ENCODE results near the gene UNC79.

Gene UNC79

DNA sequence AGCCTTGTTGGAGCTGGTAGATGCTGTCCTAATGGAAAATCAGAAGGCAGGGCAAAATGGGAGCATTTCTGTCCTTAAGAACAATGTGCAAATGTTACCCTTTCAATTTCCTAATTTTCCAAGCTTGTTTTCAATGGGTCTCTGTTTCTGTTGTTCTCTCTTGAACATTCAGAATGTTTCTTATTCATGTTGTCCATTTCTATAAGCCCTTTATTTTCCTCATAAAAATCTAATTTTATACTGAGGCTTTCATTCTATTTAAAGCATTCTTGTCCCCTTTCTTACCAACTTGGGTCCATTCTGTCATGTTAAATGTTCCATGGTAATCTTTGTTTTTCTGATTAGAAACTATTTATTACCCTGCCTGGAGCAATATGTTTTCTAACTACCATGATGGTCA, 232.6 kb downstream of the UNC79 start:
- H4K91ac ChIP-seq (ENCODE audit: low read depth, low read length, poor library complexity) = no peak overlapping the region
- H3K27ac ChIP-seq (replicated peaks; ENCODE audit: low read length) = no peak overlapping the region
- no peak overlapping the region for H2BK120ac ChIP-seq (ENCODE audit: low read depth, low read length)
- DNase-seq (ENCODE audit: low spot score) = no peak
- no peaks in the 10 kb centered on the region for H3K79me1 ChIP-seq (ENCODE audit: low read depth, low read length)
- H3K27me3 ChIP-seq (ENCODE audit: control insufficient read depth in 3 of 3, insufficient read depth in 3 of 3, low read depth in 1 of 3, low read length in 3 of 3) = no peaks in the 10 kb centered on the region
- H3K36me3 ChIP-seq (replicated peaks in 1 of 2; ENCODE audit: control insufficient read depth in 2 of 2, insufficient read depth in 2 of 2, low read length in 2 of 2) = no peaks in the 10 kb centered on the region
- H2BK5ac ChIP-seq (ENCODE audit: low read length) = no peak overlapping the region
- H2AK5ac ChIP-seq (ENCODE audit: low read depth, low read length) = no peak overlapping the region
- no peak overlapping the region for H2BK15ac ChIP-seq (ENCODE audit: low read length)
- H3K4me3 ChIP-seq (ENCODE audit: low read length in 2 of 2) = no peak overlapping the region
- H3K9ac ChIP-seq (ENCODE audit: low read depth, low read length, poor library complexity) = no peak overlapping the region
- no peak overlapping the region for H3K4ac ChIP-seq (ENCODE audit: low read length)
- peaks cover 3 to 7% of the 10 kb centered on the region in 2 donors for H3K9me3 ChIP-seq (replicated peaks in 1 of 2; ENCODE audit: control insufficient read depth in 2 of 2, insufficient read depth in 1 of 2, low read depth in 1 of 2, low read length in 2 of 2)
- no peak overlapping the region for H4K8ac ChIP-seq (ENCODE audit: low read depth, low read length)
- H3K4me2 ChIP-seq (ENCODE audit: insufficient read depth, low read length, poor library complexity, severe bottlenecking) = no peak overlapping the region
- no peaks in the 10 kb centered on the region for H3K4me1 ChIP-seq (ENCODE audit: control insufficient read depth in 2 of 2, insufficient read depth in 1 of 2, low read depth in 1 of 2, low read length in 2 of 2)
- no peak overlapping the region for H2AFZ ChIP-seq (ENCODE audit: low read length)
- no peak overlapping the region for H3K23ac ChIP-seq (ENCODE audit: low read depth, low read length, poor library complexity)
- H3K18ac ChIP-seq (ENCODE audit: low read length) = no peak overlapping the region
- no peak overlapping the region for H3K14ac ChIP-seq (ENCODE audit: low read length)
- no peak overlapping the region for H2BK12ac ChIP-seq (ENCODE audit: low read length)

- H2BK15ac ChIP-seq (ENCODE audit: low read length) = no peak overlapping the region
- no peak overlapping the region for H2AFZ ChIP-seq (ENCODE audit: low read length)
- no peaks in the 10 kb centered on the region for H3K27me3 ChIP-seq (ENCODE audit: control insufficient read depth in 3 of 3, insufficient read depth in 3 of 3, low read depth in 1 of 3, low read length in 3 of 3)
- peaks cover 5 to 7% of the 10 kb centered on the region in 2 donors for H3K9me3 ChIP-seq (replicated peaks in 1 of 2; ENCODE audit: control insufficient read depth in 2 of 2, insufficient read depth in 1 of 2, low read depth in 1 of 2, low read length in 2 of 2)
- no peak overlapping the region for H3K4ac ChIP-seq (ENCODE audit: low read length)
- H3K36me3 ChIP-seq (replicated peaks in 1 of 2; ENCODE audit: control insufficient read depth in 2 of 2, insufficient read depth in 2 of 2, low read length in 2 of 2) = no peaks in the 10 kb centered on the region
- H4K8ac ChIP-seq (ENCODE audit: low read depth, low read length) = no peak overlapping the region
- H3K27ac ChIP-seq (replicated peaks; ENCODE audit: low read length) = no peak overlapping the region
- no peak overlapping the region for H3K18ac ChIP-seq (ENCODE audit: low read length)
- H4K91ac ChIP-seq (ENCODE audit: low read depth, low read length, poor library complexity) = no peak overlapping the region
- no peak overlapping the region for H3K4me3 ChIP-seq (ENCODE audit: low read length in 2 of 2)
- H3K4me1 ChIP-seq (ENCODE audit: control insufficient read depth in 2 of 2, insufficient read depth in 1 of 2, low read depth in 1 of 2, low read length in 2 of 2) = no peaks in the 10 kb centered on the region
- H2BK5ac ChIP-seq (ENCODE audit: low read length) = no peak overlapping the region
- H2AK5ac ChIP-seq (ENCODE audit: low read depth, low read length) = no peak overlapping the region
- no peak overlapping the region for H2BK12ac ChIP-seq (ENCODE audit: low read length)
- H3K23ac ChIP-seq (ENCODE audit: low read depth, low read length, poor library complexity) = no peak overlapping the region
- no peak overlapping the region for H3K4me2 ChIP-seq (ENCODE audit: insufficient read depth, low read length, poor library complexity, severe bottlenecking)
- no peaks in the 10 kb centered on the region for H3K79me1 ChIP-seq (ENCODE audit: low read depth, low read length)
- no peak overlapping the region for H3K14ac ChIP-seq (ENCODE audit: low read length)
- no peak overlapping the region for H2BK120ac ChIP-seq (ENCODE audit: low read depth, low read length)
- no peak overlapping the region for H3K9ac ChIP-seq (ENCODE audit: low read depth, low read length, poor library complexity)
- no peak for DNase-seq (ENCODE audit: low spot score)
Measured at GRCh38 chr14:93665169-93665568, 234.4 kb downstream of the UNC79 start.

DNA sequence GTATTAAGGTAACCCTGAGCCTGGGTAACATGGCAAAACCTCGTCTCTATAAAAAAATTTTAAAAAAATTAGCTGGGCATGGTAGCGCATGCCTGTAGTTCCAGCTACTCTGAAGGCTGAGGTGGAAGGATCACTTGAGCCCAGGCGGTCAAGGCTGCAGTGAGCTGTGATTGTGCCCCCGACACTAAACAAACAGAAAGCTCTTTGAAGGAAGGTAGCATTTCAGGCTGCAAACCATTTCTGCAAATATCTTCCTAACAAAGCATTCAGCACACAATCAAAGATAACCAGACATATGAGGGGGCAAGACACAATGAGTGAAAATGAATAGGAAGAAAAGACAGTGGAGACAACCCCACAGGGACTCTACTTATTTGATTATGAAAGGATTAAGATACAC, 238.9 kb downstream of the UNC79 start:
- H2AFZ ChIP-seq (ENCODE audit: low read length) = no peak overlapping the region
- no peak overlapping the region for H2BK15ac ChIP-seq (ENCODE audit: low read length)
- no peaks in the 10 kb centered on the region for H3K27me3 ChIP-seq (ENCODE audit: control insufficient read depth in 3 of 3, insufficient read depth in 3 of 3, low read depth in 1 of 3, low read length in 3 of 3)
- H2BK12ac ChIP-seq (ENCODE audit: low read length) = no peak overlapping the region
- WGBS, 2 donors (ENCODE audit: extremely low coverage in 2 of 2, insufficient read length in 2 of 2, insufficient replicate concordance in 1 of 2) = no CpG with 5 or more reads among the region's 4 CpGs
- H3K4me2 ChIP-seq (ENCODE audit: insufficient read depth, low read length, poor library complexity, severe bottlenecking) = no peak overlapping the region
- no peak overlapping the region for H3K9ac ChIP-seq (ENCODE audit: low read depth, low read length, poor library complexity)
- no peak overlapping the region for H3K4ac ChIP-seq (ENCODE audit: low read length)
- H3K4me3 ChIP-seq (ENCODE audit: low read length in 2 of 2) = no peak overlapping the region
- H4K91ac ChIP-seq (ENCODE audit: low read depth, low read length, poor library complexity) = no peak overlapping the region
- H3K4me1 ChIP-seq (ENCODE audit: control insufficient read depth in 2 of 2, insufficient read depth in 1 of 2, low read depth in 1 of 2, low read length in 2 of 2) = no peaks in the 10 kb centered on the region
- H3K9me3 ChIP-seq (replicated peaks in 1 of 2; ENCODE audit: control insufficient read depth in 2 of 2, insufficient read depth in 1 of 2, low read depth in 1 of 2, low read length in 2 of 2) = peaks cover 5 to 7% of the 10 kb centered on the region in 2 donors
- H3K14ac ChIP-seq (ENCODE audit: low read length) = no peak overlapping the region
- no peak for DNase-seq (ENCODE audit: low spot score)
- H3K36me3 ChIP-seq (replicated peaks in 1 of 2; ENCODE audit: control insufficient read depth in 2 of 2, insufficient read depth in 2 of 2, low read length in 2 of 2) = no peaks in the 10 kb centered on the region
- no peaks in the 10 kb centered on the region for H3K79me1 ChIP-seq (ENCODE audit: low read depth, low read length)
- no peak overlapping the region for H3K27ac ChIP-seq (replicated peaks; ENCODE audit: low read length)
- no peak overlapping the region for H2BK5ac ChIP-seq (ENCODE audit: low read length)
- no peak overlapping the region for H4K8ac ChIP-seq (ENCODE audit: low read depth, low read length)
- H2AK5ac ChIP-seq (ENCODE audit: low read depth, low read length) = no peak overlapping the region
- no peak overlapping the region for H2BK120ac ChIP-seq (ENCODE audit: low read depth, low read length)
- H3K23ac ChIP-seq (ENCODE audit: low read depth, low read length, poor library complexity) = no peak overlapping the region
- no peak overlapping the region for H3K18ac ChIP-seq (ENCODE audit: low read length)

DNA sequence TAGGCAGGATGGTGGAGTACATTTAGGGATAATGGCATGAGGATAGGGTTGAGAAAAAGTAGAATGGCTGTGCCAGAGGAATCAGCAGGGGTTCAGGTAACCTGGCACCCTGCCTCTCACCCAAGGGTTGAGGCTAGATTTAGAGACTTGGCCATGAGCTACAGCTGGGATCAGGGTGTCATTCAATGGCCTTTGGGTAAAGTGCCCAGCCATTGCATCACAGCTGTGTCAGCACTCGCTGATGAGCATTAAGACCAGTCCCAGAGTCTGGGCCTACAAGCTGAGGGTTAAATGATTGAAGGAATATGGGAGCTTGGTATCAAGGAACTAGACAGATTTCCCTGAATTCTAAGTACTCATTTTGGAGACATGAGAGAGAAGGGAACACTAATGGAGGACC, 243.6 kb downstream of the UNC79 start:
- Histone ChIP-seq H2BK5ac (ENCODE audit: low read length) (no peak overlapping the region), H3K27me3 (ENCODE audit: control insufficient read depth in 3 of 3, insufficient read depth in 3 of 3, low read depth in 1 of 3, low read length in 3 of 3) (no peaks in the 10 kb centered on the region), H3K79me1 (ENCODE audit: low read depth, low read length) (no peaks in the 10 kb centered on the region), H3K36me3 (replicated peaks in 1 of 2; ENCODE audit: control insufficient read depth in 2 of 2, insufficient read depth in 2 of 2, low read length in 2 of 2) (no peaks in the 10 kb centered on the region), H3K14ac (ENCODE audit: low read length) (no peak overlapping the region), H2AFZ (ENCODE audit: low read length) (no peak overlapping the region), H3K9me3 (replicated peaks in 1 of 2; ENCODE audit: control insufficient read depth in 2 of 2, insufficient read depth in 1 of 2, low read depth in 1 of 2, low read length in 2 of 2) (peaks cover 0 to 2% of the 10 kb centered on the region in 2 donors), H4K91ac (ENCODE audit: low read depth, low read length, poor library complexity) (no peak overlapping the region), H3K23ac (ENCODE audit: low read depth, low read length, poor library complexity) (no peak overlapping the region), H3K4ac (ENCODE audit: low read length) (no peak overlapping the region), H2BK12ac (ENCODE audit: low read length) (no peak overlapping the region), H3K4me1 (ENCODE audit: control insufficient read depth in 2 of 2, insufficient read depth in 1 of 2, low read depth in 1 of 2, low read length in 2 of 2) (no peaks in the 10 kb centered on the region), H2BK120ac (ENCODE audit: low read depth, low read length) (no peak overlapping the region), H3K4me2 (ENCODE audit: insufficient read depth, low read length, poor library complexity, severe bottlenecking) (no peak overlapping the region), H2BK15ac (ENCODE audit: low read length) (no peak overlapping the region), H3K27ac (replicated peaks; ENCODE audit: low read length) (no peak overlapping the region), H3K4me3 (ENCODE audit: low read length in 2 of 2) (no peak overlapping the region), H3K18ac (ENCODE audit: low read length) (no peak overlapping the region), H2AK5ac (ENCODE audit: low read depth, low read length) (no peak overlapping the region), H3K9ac (ENCODE audit: low read depth, low read length, poor library complexity) (no peak overlapping the region), H4K8ac (ENCODE audit: low read depth, low read length) (no peak overlapping the region)
- no peak for DNase-seq (ENCODE audit: low spot score)
- no CpG with 5 or more reads among the region's 1 CpG for WGBS, 2 donors (ENCODE audit: extremely low coverage in 2 of 2, insufficient read length in 2 of 2, insufficient replicate concordance in 1 of 2)

Data from neuronal stem cell (in vitro differentiated cells).